ENCODE results near the gene LRRK1.

- TF ChIP-seq REST (IDR thresholded peaks at IDR 0.05; ENCODE audit: low read depth), result no peak
- TF ChIP-seq EP300 (IDR thresholded peaks at IDR 0.05; ENCODE audit: borderline replicate concordance), result no peak
- no peak for TF ChIP-seq CEBPB (IDR thresholded peaks at IDR 0.05)
- no peak for TF ChIP-seq MAX (IDR thresholded peaks at IDR 0.05)
- TF ChIP-seq NFIC (IDR thresholded peaks at IDR 0.05), result no peak
- no peak for TF ChIP-seq RAD21 (IDR thresholded peaks at IDR 0.05; ENCODE audit: low read depth)
- no peak for TF ChIP-seq YY1 (IDR thresholded peaks at IDR 0.05; ENCODE audit: low read depth)
- no peak for TF ChIP-seq TAF1 (IDR thresholded peaks at IDR 0.05; ENCODE audit: low read depth)
- TF ChIP-seq EGR1 (IDR thresholded peaks at IDR 0.05), result no peak
- TF ChIP-seq USF1 (IDR thresholded peaks at IDR 0.05), result no peak
- TF ChIP-seq CREB1 (IDR thresholded peaks at IDR 0.05; ENCODE audit: low read depth), result no peak
- TF ChIP-seq FOXM1 (IDR thresholded peaks at IDR 0.05; ENCODE audit: borderline replicate concordance, low read depth), result no peak
- no peak for TF ChIP-seq TCF12 (IDR thresholded peaks at IDR 0.05; ENCODE audit: low read depth)
- no peak for TF ChIP-seq TEAD4 (IDR thresholded peaks at IDR 0.05)
These were observed 69.7 kb downstream of the LRRK1 start for GRCh38 chr15:100988857-100989256.
